Stimulated activated CD8-positive, alpha-beta memory T cell treated with anti-CD3 and anti-CD28 coated beads, Interleukin-4, amount 100 ng/mL, for 4 hours (primary cell): Measurements from ENCODE around the gene SELPLG.

ENCODE experiments used
- DNase-seq, 2 donors: peaks; one replicate each; pipeline ENCODE4 v3.0.0-alpha.2; 2020; ENCODE audit warnings: low read depth in 2 of 2, low spot score in 1 of 2

SELPLG gene

DNA sequence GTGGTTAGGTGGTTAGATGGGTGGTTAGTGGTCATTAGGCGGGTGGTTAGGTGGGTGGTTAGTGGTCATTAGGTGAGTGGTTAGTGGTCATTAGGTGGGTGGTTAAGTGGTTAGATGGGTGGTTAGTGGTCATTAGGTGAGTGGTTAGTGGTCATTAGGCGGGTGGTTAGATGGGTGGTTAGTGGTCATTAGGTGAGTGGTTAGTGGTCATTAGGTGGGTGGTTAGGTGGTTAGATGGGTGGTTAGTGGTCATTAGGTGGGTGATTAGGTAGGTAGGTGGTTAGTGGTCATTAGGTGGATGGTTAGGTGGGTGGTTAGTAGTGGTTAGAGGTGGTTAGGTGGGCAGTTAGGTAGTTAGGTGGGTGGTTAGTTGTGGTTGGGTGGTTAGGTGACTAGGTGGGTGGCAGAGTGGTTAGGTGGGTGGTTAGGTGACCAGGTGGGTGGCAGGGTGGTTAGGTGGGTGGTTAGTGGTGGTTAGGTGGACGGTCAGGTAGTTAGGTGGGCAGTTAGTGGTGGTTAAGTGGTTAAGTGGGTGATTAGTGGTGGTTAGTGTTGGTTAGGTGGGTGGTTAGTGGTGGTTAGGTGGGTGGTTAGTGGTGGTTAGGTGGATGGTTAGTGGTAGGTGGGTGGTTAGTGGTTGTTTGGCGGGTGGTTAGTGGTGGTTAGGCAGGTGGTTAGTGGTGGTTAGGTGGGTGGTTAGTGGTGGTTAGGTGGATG is 27.8 kb downstream of the SELPLG start:
- no peak for DNase-seq

DNA sequence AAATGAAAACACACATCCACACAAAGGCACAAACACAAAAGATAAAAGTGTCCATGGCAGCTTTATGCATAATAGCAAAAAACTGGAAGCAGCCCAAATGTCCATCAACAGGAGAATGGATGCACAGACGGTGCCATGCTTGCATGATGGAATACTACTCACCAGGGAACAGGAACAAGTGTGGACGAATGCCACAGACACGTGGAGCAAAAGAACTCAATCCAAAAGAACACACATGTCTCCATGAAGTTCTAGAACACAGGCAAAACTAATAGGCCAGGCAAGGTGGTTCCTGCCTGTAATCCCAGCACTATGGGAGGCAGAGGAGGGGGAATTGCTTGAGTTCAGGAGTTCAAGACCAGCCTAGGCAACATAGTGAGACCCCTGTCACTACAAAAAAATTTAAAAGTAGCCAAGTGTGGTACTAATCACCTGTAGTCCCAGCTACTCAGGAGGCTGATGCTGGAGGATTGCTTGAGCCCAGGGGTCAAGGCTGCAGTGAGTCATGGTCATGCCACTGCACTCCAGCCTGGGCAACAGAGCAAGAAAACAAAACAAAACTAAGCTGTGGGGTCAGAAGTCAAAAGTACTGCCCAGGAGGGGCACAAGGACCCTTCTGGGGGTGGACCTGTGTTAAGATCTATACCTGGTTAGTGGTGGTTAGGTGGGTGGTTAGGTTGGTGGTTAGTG is 28.5 kb downstream of the SELPLG start:
- no peak for DNase-seq

DNA sequence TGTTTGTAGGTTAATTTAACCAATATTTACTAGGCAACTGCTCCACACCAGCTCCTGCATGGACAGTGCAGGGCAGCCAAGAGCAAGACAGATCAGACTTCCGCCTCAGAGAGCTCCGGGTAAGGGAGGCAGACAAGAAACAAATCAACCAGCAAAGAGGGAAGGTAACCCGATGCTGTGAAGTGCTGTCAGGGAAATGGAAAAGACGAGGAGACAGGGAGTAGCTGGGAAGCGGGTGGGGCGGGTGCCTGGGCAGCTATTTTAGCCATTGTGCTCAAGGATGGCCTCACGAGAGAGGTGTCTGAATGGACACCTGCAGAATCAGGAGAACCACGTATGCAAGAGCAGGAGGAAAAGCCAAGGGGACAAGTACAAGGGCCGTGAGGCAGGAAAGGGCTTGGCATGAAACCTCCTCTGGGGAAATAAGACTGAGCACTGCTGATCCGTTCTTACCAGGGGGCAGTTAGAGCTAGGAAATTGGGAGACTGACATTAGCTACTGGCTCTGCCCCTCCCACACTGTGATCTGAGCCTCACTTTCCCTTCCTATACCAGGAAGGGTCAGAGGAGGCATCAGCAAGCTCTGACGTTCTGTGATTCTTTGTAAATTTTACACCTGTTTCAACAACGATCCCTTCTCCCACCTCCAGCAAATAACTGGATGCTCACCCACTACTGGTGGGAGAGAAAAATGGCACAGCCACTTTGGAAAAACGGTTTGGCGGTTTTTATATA is 29.3 kb downstream of the SELPLG start:
- DNase-seq: no peak

- DNase-seq: no peak
Observed at GRCh38 chr12:108603743-108604142, 30.0 kb downstream of the SELPLG start.

DNA sequence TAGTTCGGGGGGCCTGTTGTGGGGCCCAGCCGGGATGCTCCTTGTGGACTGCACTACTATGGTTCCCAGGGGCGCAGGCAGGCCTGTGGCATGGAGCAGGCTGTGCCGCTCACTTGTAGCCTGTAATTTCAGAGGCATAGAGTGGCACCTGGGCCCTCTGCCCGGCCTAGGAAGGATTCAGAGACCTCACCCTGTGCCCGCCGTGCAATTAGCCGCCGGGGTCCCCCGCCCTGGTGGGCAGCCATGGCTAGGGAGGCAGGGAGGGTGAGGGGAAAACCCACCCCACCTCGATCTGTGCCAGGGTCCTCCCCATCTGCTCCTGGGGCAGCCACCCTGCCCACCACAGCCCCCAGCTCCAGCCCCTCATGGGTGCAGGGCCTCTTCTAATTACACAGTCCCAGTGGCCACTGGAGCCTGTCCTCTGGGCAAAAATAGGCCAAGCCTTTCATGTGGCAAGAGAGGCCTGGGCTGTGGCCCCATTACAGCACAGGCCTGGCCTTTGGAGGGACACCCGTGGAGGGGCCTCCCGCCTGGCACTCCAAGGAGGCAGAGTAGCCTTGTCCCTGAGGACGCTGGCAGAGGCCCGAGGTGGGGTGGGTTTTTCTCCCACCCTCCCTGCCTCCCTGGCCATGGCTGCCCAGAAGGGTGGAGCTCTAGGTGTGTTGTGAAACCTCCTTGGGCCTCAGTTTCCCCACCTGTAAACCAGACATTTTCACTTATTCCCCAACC is 30.6 kb downstream of the SELPLG start:
- DNase-seq: no peak

GRCh38 chr12:108602209-108602705 is 31.4 kb downstream of the SELPLG start:
- no peak for DNase-seq

GRCh38 chr12:108600702-108601007 is 33.0 kb downstream of the SELPLG start:
- DNase-seq: no peak

DNA sequence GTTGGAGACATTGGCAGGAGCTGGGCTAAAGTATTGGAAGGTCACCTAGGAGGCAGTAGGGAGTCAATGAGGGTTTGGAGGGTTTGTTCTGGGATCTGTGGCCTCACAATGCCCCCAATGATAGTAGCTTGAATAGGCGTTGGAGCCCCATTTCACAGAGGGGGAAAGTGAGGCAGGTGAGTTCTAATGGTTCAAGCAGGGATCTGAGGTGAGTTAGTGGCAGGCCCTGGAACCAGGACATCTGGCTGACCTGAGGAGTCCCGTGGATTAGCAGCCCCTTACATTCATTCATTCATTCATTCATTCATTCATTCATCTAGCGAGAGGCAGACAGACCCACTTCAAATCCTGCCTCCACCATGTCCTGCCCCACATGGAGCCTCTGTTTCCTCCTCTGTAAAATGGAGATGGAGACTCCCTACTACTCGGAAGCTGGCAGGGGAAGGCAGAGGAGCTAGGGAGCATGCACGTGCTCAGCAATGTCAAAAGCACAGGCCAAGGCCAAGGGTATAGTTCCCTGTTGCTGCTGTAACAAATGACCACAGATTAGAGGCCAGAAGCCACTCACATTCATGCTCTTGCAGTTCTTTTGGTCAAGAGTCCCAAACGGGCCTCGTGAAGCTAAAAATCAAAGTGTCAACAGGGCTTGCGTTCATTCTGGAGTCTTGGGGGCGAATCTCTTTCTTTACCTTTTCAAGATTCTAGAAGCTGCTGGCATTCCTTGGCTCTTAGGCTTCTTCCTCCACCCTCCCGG is 33.6 kb downstream of the SELPLG start:
- no peak for DNase-seq

- no peak for DNase-seq
Observed at GRCh38 chr12:108599541-108599940, 34.2 kb downstream of the SELPLG start.

- DNase-seq: no peak
Observed at GRCh38 chr12:108598553-108599250, 35.0 kb downstream of the SELPLG start.

DNA sequence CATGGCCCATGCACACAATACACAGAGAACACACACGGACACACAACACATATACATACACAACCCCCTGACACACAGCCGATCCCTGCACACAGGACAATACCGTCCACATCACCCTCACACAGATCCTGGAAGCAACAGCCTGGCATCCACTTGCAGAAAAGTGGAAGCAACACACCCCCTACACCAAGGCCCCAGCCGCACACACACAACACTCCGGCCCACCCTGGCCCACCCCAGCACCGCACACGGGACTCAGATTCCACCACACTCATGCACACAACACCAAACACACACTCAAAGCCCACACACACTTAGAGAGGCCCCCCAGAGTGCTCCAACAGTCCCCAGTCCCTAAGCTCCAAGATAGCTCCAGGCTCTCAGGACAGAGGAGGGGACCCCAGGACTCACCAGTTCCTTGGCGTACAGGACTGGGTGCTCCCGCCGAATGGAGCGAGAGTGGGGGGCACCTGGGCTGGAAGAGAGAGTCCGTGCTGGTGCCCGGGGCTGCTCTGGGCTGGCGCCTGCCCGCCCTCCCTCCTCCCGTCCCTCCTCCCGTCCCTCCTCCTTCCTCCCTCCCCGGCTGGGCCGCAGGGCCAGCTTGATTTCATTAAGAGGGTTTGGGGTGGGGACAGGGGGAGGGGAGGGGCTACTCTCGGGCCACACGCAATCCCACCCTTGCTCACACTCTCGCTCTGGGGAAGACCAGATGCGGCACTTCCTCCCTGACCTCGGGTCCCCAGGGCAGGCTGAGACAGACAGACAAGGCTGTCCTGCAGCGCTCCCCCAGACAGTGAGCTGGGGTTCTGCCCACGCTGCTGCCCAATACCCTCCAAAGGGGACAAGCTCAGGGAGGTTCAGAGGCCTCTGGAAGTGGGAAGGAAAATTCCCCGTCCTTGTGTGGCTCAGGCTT is 35.9 kb downstream of the SELPLG start, which contains the start of gene TMEM119:
Gene TMEM119, minus strand, starts transcription at position 526 of the 913 bp plus-strand sequence. CDS start 5,701 bp downstream, outside the sequence.
- no peak for DNase-seq

- no peak for DNase-seq
Observed at GRCh38 chr12:108596854-108597558, 36.7 kb downstream of the SELPLG start.

DNA sequence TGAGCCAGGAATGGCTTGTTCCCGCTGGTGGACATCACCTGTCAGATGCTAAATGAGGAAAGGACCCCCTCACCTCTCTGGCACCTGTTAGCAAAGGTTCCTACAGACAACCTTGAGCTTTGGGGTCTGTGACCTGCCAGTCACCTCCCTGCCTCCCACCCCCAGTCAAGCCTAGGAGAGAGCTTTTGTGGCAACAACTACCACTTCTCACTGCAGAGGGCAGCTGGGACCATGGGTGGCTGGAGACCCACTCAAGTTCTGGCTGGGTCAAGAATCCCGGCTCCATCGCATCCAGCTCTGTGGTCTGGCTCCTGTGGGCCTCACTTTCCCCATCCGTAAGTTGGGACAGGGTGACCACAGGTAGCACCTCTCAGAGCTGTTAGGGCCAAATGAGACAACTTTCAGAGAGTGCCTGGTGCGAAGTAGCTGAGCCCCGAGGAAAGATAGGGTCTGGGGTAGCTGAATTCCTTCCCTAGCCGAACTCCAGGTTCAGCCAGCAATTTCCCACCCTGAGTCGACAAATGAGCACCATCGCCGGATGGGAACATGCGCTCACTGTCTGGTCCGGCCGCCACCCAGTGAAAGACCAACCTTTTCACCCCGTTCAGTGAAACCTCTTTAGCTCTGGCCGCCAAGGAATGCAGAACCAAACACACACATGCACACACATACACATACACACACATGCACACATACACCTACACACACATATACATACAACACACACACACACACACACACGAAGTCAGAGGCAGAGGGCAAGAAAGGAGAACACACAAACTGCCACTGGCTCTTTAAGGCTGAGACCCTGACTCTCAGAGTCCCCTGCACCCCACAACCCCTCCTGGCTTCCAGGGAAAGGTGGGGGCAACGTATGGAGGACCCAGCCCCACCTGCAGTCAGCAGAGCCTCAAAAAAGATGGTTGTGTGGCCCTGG is 37.7 kb downstream of the SELPLG start:
- no peak for DNase-seq

GRCh38 chr12:108594960-108595710 is 38.6 kb downstream of the SELPLG start:
- DNase-seq: no peak

- DNase-seq: no peak
Observed at GRCh38 chr12:108594323-108594903, 39.3 kb downstream of the SELPLG start.
